Adrenal gland (tissue), 5 donors: ENCODE data around the gene ZNF813.
"Not testable (repeated sequence)": the region's sequence is repeated elsewhere in the genome, so short reads cannot be mapped to it uniquely, and the experiment has no call there.

ENCODE experiments used
- POLR2A ChIP-seq, 2 donors: fragments of 450-650 bp; IDR thresholded peaks; one replicate each; pipeline ENCODE4 v1.6.1; 2017; ENCODE audit warnings: antibody characterized with exemption in 2 of 2, mild to moderate bottlenecking in 2 of 2, moderate library complexity in 1 of 2
- TF ChIP-seq, protein P1 (sequence below), 6 experiments: fragments of 450-650 bp in 4 of 6; fragments of 200-600 bp in 2 of 6; sonication (generic) in 1 of 6; IDR thresholded peaks; 1 replicate in 5 of 6; 2 replicates in 1 of 6; pipeline versions ENCODE4 v1.5.1 to v1.8.0; 2016 to 2021; ENCODE audit warnings: antibody characterized with exemption in 6 of 6, mild to moderate bottlenecking in 2 of 6, moderate library complexity in 1 of 6
- donor health status: DM: no; HTN: no; CAD: no.

DNA sequence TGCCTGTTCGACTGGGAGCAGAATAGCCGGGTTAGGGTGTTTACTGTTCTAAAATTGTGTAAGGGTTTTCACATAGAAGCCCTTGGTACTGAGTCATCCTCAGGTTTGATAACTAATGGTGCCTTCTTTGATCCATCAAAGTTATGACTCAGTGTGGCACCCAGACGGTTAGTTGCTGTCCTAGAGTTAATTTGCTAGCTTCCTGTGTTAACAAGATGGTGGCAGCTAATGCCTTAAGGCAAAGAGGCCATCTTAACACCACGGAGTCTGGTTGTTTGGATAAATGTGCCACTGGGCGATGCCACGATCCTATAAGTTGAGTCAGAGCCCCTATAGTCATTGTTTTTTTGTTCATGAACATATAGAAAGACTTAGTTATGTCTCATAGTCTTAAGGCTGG is 7.9 kb downstream of the ZNF813 start:
- TF ChIP-seq, protein P1, sequence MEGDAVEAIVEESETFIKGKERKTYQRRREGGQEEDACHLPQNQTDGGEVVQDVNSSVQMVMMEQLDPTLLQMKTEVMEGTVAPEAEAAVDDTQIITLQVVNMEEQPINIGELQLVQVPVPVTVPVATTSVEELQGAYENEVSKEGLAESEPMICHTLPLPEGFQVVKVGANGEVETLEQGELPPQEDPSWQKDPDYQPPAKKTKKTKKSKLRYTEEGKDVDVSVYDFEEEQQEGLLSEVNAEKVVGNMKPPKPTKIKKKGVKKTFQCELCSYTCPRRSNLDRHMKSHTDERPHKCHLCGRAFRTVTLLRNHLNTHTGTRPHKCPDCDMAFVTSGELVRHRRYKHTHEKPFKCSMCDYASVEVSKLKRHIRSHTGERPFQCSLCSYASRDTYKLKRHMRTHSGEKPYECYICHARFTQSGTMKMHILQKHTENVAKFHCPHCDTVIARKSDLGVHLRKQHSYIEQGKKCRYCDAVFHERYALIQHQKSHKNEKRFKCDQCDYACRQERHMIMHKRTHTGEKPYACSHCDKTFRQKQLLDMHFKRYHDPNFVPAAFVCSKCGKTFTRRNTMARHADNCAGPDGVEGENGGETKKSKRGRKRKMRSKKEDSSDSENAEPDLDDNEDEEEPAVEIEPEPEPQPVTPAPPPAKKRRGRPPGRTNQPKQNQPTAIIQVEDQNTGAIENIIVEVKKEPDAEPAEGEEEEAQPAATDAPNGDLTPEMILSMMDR (IDR thresholded peaks at IDR 0.05): not testable (repeated sequence)
- TF ChIP-seq POLR2A (IDR thresholded peaks at IDR 0.05): not testable (repeated sequence)
